Coronary artery (tissue), 2 donors: ENCODE measurements around the gene ATP11A.

Source experiments
- DNase-seq: peaks from one replicate; pipeline ENCODE4 v3.0.0-alpha.2; 2017; ENCODE audit warnings: low spot score
- H3K27ac ChIP-seq, 2 donors: fragments of 200-600 bp; sonication (generic); one replicate each; pipeline ENCODE4 v1.5.1; 2016 to 2019
- H3K4me3 ChIP-seq: fragments of 200-600 bp; sonication (generic); 2 replicates; pipeline ENCODE4 v1.5.1; 2016; ENCODE audit warnings: mild to moderate bottlenecking, moderate library complexity
- CTCF ChIP-seq: fragments of 200-600 bp; sonication (generic); IDR thresholded peaks from one replicate; pipeline ENCODE4 v1.5.1; 2019; ENCODE audit warnings: antibody characterized with exemption

The ATP11A gene

GRCh38 chr13:112722433-112723263 lies 32.8 kb downstream of the ATP11A start:
- H3K27ac ChIP-seq: peak overlapping the region; percentile 53 to 88
- no peak for TF ChIP-seq CTCF
- H3K4me3 ChIP-seq: peak overlapping the region; percentile 41
- no peak for DNase-seq

GRCh38 chr13:112723771-112724170 lies 33.9 kb downstream of the ATP11A start:
- no peak for DNase-seq

GRCh38 chr13:112724788-112725345 lies 35.0 kb downstream of the ATP11A start:
- no peak overlapping the region for H3K4me3 ChIP-seq
- DNase-seq: no peak
- TF ChIP-seq CTCF: no peak
- no peak overlapping the region for H3K27ac ChIP-seq

More at GRCh38 chr13:112723771-112724170, 33.9 kb downstream of the ATP11A start:
- Histone ChIP-seq H3K27ac (no peak overlapping the region), H3K4me3 (no peak overlapping the region)
- TF ChIP-seq CTCF: no peak

- H3K27ac ChIP-seq: no peak overlapping the region
- no peak overlapping the region for H3K4me3 ChIP-seq
- DNase-seq: no peak
- no peak for TF ChIP-seq CTCF
Measured at GRCh38 chr13:112725346-112726015, 35.6 kb downstream of the ATP11A start.

GRCh38 chr13:112726016-112726767 lies 36.4 kb downstream of the ATP11A start:
- H3K27ac ChIP-seq: no peak overlapping the region
- DNase-seq: no peak
- no peak for TF ChIP-seq CTCF
- no peak overlapping the region for H3K4me3 ChIP-seq

GRCh38 chr13:112727581-112727980 lies 37.7 kb downstream of the ATP11A start:
- H3K4me3 ChIP-seq: no peak overlapping the region
- no peak overlapping the region for H3K27ac ChIP-seq
- TF ChIP-seq CTCF: no peak
- no peak for DNase-seq
